Testis (tissue), 2 donors: ENCODE data around the gene DYDC1.

Experiments
- CTCF ChIP-seq, 3 experiments: fragments of 450-650 bp in 2 of 3; fragments of 200-600 bp in 1 of 3; sonication (generic) in 1 of 3; IDR thresholded peaks; one replicate each; pipeline ENCODE4 v1.5.1; 2016 to 2019; ENCODE audit warnings: antibody characterized with exemption in 3 of 3, mild to moderate bottlenecking in 2 of 3, moderate library complexity in 1 of 3
- POLR2A ChIP-seq: fragments of 450-650 bp; IDR thresholded peaks from one replicate; pipeline ENCODE4 v1.6.1; 2017; ENCODE audit warnings: antibody characterized with exemption, mild to moderate bottlenecking, moderate library complexity

GRCh38 chr10:80288849-80289248 is 67.7 kb downstream of the DYDC1 start:
- TF ChIP-seq CTCF (IDR thresholded peaks at IDR 0.05) (no peak), POLR2A (no peak)
